Central memory CD4-positive, alpha-beta T cell (primary cell): ENCODE measurements around the gene TDRD3.

Experiments
- DNase-seq: peaks from one replicate; pipeline ENCODE4 v3.0.0; 2022

Gene TDRD3

GRCh38 chr13:60463787-60464186, 66.8 kb downstream of the TDRD3 start:
- DNase-seq, result no peak

GRCh38 chr13:60467098-60467497, 70.1 kb downstream of the TDRD3 start:
- DNase-seq, result no peak

GRCh38 chr13:60479273-60479672, 82.3 kb downstream of the TDRD3 start:
- DNase-seq, result no peak

GRCh38 chr13:60482012-60482411, 85.0 kb downstream of the TDRD3 start:
- DNase-seq, result no peak

- DNase-seq, result no peak
Observed at GRCh38 chr13:60484865-60485264, 87.8 kb downstream of the TDRD3 start.

- DNase-seq, result no peak
Observed at GRCh38 chr13:60491531-60491930, 94.5 kb downstream of the TDRD3 start.

- no peak for DNase-seq
Observed at GRCh38 chr13:60492187-60492586, 95.2 kb downstream of the TDRD3 start.

GRCh38 chr13:60494296-60494695, 97.3 kb downstream of the TDRD3 start:
- no peak for DNase-seq

GRCh38 chr13:60501236-60501635, 104.2 kb downstream of the TDRD3 start:
- no peak for DNase-seq

- no peak for DNase-seq
Observed at GRCh38 chr13:60509601-60510386, 112.8 kb downstream of the TDRD3 start.

- no peak for DNase-seq
Observed at GRCh38 chr13:60511637-60512036, 114.6 kb downstream of the TDRD3 start.

GRCh38 chr13:60514891-60515290, 117.9 kb downstream of the TDRD3 start:
- no peak for DNase-seq

- no peak for DNase-seq
Observed at GRCh38 chr13:60519496-60519895, 122.5 kb downstream of the TDRD3 start.

- DNase-seq, result no peak
Observed at GRCh38 chr13:60520902-60521569, 124.0 kb downstream of the TDRD3 start.

GRCh38 chr13:60538566-60538965, 141.5 kb downstream of the TDRD3 start:
- DNase-seq, result no peak

GRCh38 chr13:60540276-60540675, 143.3 kb downstream of the TDRD3 start:
- DNase-seq, result no peak

- DNase-seq, result no peak
Observed at GRCh38 chr13:60562096-60562780, 165.2 kb downstream of the TDRD3 start.

GRCh38 chr13:60571571-60571970, 174.6 kb downstream of the TDRD3 start:
- no peak for DNase-seq

- DNase-seq, result no peak
Observed at GRCh38 chr13:60572003-60572798, 175.2 kb downstream of the TDRD3 start.

GRCh38 chr13:60572855-60573254, 175.8 kb downstream of the TDRD3 start:
- DNase-seq, result no peak

GRCh38 chr13:60574735-60575134, 177.7 kb downstream of the TDRD3 start:
- no peak for DNase-seq

- DNase-seq, result no peak
Observed at GRCh38 chr13:60575142-60575541, 178.1 kb downstream of the TDRD3 start.

GRCh38 chr13:60577761-60578160, 180.7 kb downstream of the TDRD3 start:
- no peak for DNase-seq
